Smooth muscle cell (in vitro differentiated cells): Measurements from ENCODE around the gene SRMS. TPM values are rescaled to one million over a fixed set of nuclear protein-coding genes. Genes with fewer than 3 reads are reported as not detected.

Experiments used
- DNase-seq: peaks from one replicate; lab custom pipeline; 2025; ENCODE audit not compliant: unreplicated experiment; lab: John Stamatoyannopoulos, UW
- H2AFZ ChIP-seq: fragments of 200-600 bp; sonication (generic); 2 replicates; pipeline ENCODE4 v1.6.0; 2016; ENCODE audit warnings: antibody characterized with exemption, low read depth, mild to moderate bottlenecking
- H3F3A ChIP-seq: fragments of 200-600 bp; sonication (generic); 2 replicates; pipeline ENCODE4 v1.6.0; 2017; ENCODE audit warnings: antibody characterized with exemption, low read depth
- H3K27ac ChIP-seq: fragments of 200-600 bp; sonication (generic); 2 replicates; pipeline ENCODE4 v1.5.1; 2016; ENCODE audit warnings: low read depth, mild to moderate bottlenecking
- H3K27me3 ChIP-seq: fragments of 200-600 bp; sonication (generic); 2 replicates; pipeline ENCODE4 v1.6.1; 2016; ENCODE audit warnings: low read depth, mild to moderate bottlenecking
- H3K36me3 ChIP-seq: fragments of 200-600 bp; sonication (generic); 2 replicates; pipeline ENCODE4 v1.5.1; 2016; ENCODE audit warnings: low read depth
- H3K4me1 ChIP-seq: fragments of 200-600 bp; sonication (generic); 2 replicates; pipeline ENCODE4 v1.5.1; 2016; ENCODE audit warnings: low read depth
- H3K4me2 ChIP-seq: fragments of 200-600 bp; sonication (generic); 2 replicates; pipeline ENCODE4 v1.6.0; 2016; ENCODE audit warnings: mild to moderate bottlenecking
- H3K4me3 ChIP-seq: fragments of 200-600 bp; sonication (generic); 2 replicates; pipeline ENCODE4 v1.5.1; 2016; ENCODE audit warnings: mild to moderate bottlenecking
- H3K79me2 ChIP-seq: fragments of 200-600 bp; sonication (generic); 2 replicates; pipeline ENCODE4 v1.6.0; 2016; ENCODE audit warnings: low read depth, mild to moderate bottlenecking
- H3K9ac ChIP-seq: fragments of 200-600 bp; sonication (generic); 2 replicates; pipeline ENCODE4 v1.6.0; 2016; ENCODE audit warnings: low read depth
- H3K9me3 ChIP-seq: fragments of 200-600 bp; sonication (generic); replicated peaks from 2 replicates; pipeline ENCODE4 v1.5.1; 2016; ENCODE audit warnings: low read depth
- H4K20me1 ChIP-seq: fragments of 200-600 bp; sonication (generic); 2 replicates; pipeline ENCODE4 v1.6.0; 2016; ENCODE audit warnings: low read depth
- WGBS: methylation state at CpG from one replicate; pipeline ENCODE4 v1.1.7; 2016; ENCODE audit warnings: low lambda C conversion rate; 5-methylcytosine and 5-hydroxymethylcytosine counted together
- polyA plus RNA-seq: library from polyadenylated mRNA; unstranded; fragments of >200 nt; fragmentation: Nextera tagmentation; extraction: Ambion mirVana; gene quantifications from 2 replicates; pipeline ENCODE4 v1.2.1, GENCODE V29; 2016
- total RNA-seq: library from RNA; depleted of rRNA; stranded (reverse); fragments of >200 nt; gene quantifications from 2 replicates; pipeline ENCODE4 v1.2.3, GENCODE V29; 2014
- TF ChIP-seq, protein P1 (sequence below): fragments of 200-600 bp; sonication (generic); IDR thresholded peaks from 2 replicates; pipeline ENCODE4 v1.5.1; 2017; ENCODE audit warnings: borderline replicate concordance, mild to moderate bottlenecking, antibody characterized with exemption; ENCODE audit not compliant: insufficient read depth, poor library complexity, severe bottlenecking

SRMS gene
- total and polyA plus RNA-seq, 2 experiments from 2014 or later, result not detected

DNA sequence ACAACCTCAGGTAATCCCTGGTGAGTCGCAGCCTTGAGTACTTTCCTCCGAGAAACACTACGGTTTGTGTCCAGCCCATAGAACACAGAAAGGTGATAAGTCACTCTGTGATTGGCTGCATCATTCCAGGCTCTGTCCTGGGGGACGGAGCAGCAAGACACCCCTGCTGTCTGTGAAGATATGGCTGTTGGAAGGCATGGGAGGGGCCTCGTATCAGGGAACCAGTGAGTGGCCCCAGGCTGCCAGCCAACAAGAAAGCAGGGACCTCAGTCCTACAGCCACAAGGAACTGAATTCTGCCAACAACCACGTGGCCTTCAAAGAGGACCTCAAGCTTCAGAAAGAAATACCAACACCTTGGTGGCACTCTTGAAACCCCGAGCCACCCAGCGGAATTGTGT is 42.3 kb downstream of the SRMS start:
- Histone ChIP-seq H3K9ac (no peak overlapping the region), H4K20me1 (no peaks in the 10 kb centered on the region), H3K27me3 (no peaks in the 10 kb centered on the region), H3K9me3 (no peaks in the 10 kb centered on the region), H3K27ac (no peak overlapping the region), H3K4me2 (no peak overlapping the region), H3K4me1 (no peaks in the 10 kb centered on the region), H3K36me3 (no peaks in the 10 kb centered on the region), H3K79me2 (no peaks in the 10 kb centered on the region), H3F3A (no peaks in the 10 kb centered on the region), H2AFZ (no peak overlapping the region), H3K4me3 (no peak overlapping the region)
- WGBS, result 88% methylated on average over 8 of the region's 8 CpGs
- TF ChIP-seq, protein P1, sequence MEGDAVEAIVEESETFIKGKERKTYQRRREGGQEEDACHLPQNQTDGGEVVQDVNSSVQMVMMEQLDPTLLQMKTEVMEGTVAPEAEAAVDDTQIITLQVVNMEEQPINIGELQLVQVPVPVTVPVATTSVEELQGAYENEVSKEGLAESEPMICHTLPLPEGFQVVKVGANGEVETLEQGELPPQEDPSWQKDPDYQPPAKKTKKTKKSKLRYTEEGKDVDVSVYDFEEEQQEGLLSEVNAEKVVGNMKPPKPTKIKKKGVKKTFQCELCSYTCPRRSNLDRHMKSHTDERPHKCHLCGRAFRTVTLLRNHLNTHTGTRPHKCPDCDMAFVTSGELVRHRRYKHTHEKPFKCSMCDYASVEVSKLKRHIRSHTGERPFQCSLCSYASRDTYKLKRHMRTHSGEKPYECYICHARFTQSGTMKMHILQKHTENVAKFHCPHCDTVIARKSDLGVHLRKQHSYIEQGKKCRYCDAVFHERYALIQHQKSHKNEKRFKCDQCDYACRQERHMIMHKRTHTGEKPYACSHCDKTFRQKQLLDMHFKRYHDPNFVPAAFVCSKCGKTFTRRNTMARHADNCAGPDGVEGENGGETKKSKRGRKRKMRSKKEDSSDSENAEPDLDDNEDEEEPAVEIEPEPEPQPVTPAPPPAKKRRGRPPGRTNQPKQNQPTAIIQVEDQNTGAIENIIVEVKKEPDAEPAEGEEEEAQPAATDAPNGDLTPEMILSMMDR, result no peak
- no peak for DNase-seq

DNA sequence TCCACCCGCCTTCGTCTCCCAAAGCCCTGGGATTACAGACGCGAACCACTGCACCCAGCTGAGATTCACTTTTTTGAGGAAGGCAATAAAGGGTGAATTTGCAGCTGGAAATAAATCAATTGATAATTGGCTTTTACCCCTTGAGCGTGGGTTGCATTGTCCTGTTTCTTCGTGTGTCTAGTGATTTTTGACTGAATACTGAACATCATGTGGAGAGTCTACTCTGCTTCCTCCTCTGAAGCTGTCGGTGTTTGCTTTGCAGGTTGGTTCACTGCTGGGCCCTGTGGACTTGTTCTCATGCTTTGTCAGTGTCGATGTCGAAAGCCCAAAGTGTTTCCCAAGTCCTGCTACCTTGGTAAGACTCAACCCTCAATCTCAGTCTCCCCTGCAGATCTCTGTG is 42.9 kb downstream of the SRMS start:
- Histone ChIP-seq H3K4me1 (no peaks in the 10 kb centered on the region), H3K27me3 (peaks cover 6% of the 10 kb centered on the region), H3K27ac (no peak overlapping the region), H3K4me3 (no peak overlapping the region), H2AFZ (no peak overlapping the region), H3K9ac (no peak overlapping the region), H3K79me2 (no peaks in the 10 kb centered on the region), H3F3A (no peaks in the 10 kb centered on the region), H3K4me2 (no peak overlapping the region), H4K20me1 (no peaks in the 10 kb centered on the region), H3K9me3 (no peaks in the 10 kb centered on the region), H3K36me3 (no peaks in the 10 kb centered on the region)
- no peak for DNase-seq
- WGBS, result 91% methylated on average over 9 of the region's 9 CpGs
- TF ChIP-seq, protein P1, result no peak

DNA sequence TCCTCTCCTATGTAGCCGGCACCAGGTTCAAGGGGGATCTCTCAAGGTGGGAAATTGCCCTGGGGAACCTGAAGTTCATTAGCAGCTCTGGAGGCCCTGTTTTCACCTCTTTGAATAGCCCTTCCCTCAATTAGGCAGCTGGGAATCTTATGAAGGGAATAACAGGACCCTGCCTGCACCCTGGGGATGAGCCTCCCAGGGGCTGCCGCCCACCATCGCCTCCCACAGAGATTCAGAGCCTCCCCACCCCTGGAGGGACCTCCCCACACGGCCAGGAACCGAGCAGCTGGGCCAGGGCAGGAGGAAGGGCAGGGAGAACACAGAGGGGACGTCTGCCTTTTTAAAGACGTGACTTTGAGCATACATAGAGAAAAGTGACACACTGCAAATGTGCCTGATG is 44.0 kb downstream of the SRMS start:
- Histone ChIP-seq H3F3A (no peaks in the 10 kb centered on the region), H3K4me1 (no peaks in the 10 kb centered on the region), H2AFZ (no peak overlapping the region), H3K4me2 (no peak overlapping the region), H4K20me1 (no peaks in the 10 kb centered on the region), H3K27me3 (peaks cover 15% of the 10 kb centered on the region), H3K36me3 (no peaks in the 10 kb centered on the region), H3K4me3 (no peak overlapping the region), H3K9me3 (no peaks in the 10 kb centered on the region), H3K79me2 (no peaks in the 10 kb centered on the region), H3K27ac (no peak overlapping the region), H3K9ac (no peak overlapping the region)
- TF ChIP-seq, protein P1, result no peak
- no peak for DNase-seq
- 80% methylated on average over 7 of the region's 7 CpGs for WGBS

DNA sequence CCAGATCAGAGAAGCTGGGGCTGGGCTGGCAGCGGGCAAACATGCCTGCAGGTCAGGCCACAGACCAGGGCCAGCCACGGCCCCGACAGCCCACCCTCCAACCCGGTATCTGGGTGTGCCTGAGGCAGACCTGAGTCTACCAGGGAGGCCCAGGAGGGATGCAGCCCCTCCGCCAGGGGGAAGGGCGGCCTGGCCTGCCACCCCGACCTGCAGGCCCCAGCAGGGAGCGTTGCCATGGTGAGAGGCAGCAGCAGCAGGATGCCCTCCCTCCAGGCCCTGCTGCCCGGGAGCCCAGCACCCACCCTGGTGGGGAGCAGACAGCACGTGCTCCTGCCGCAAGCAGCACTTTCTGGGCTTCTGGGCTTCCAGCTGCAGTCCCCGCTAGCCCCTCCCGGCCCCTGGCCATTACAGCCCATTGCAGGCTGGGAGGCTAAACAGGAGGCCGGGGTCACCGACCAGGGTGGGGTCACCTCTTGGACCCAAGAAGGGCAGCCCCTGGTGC is 44.8 kb downstream of the SRMS start:
- Histone ChIP-seq H3K9me3 (no peaks in the 10 kb centered on the region), H3K9ac (no peak overlapping the region), H3K4me3 (no peak overlapping the region), H3K4me2 (no peak overlapping the region), H4K20me1 (no peaks in the 10 kb centered on the region), H3K36me3 (no peaks in the 10 kb centered on the region), H3K4me1 (peaks cover 3% of the 10 kb centered on the region), H3K27me3 (peaks cover 21% of the 10 kb centered on the region), H3K27ac (no peak overlapping the region), H3K79me2 (no peaks in the 10 kb centered on the region), H2AFZ (no peak overlapping the region), H3F3A (no peaks in the 10 kb centered on the region)
- 84% methylated on average over 14 of the region's 15 CpGs for WGBS
- DNase-seq, result no peak
- TF ChIP-seq, protein P1, result no peak
